H1 (cell line): ENCODE results near the gene PAQR4. TPM values are rescaled to one million over a fixed set of nuclear protein-coding genes. Genes with fewer than 3 reads are reported as not detected.

ENCODE experiments used
- CTCF ChIA-PET: fragments of 300-600 bp; sonication (Branson Sonifier 250); formaldehyde crosslinking; loops from one replicate; lab custom pipeline; 2021; ENCODE audit not compliant: partially characterized antibody; lab: Charles Lee
- POLR2A ChIA-PET: fragments of 300-600 bp; sonication (Branson Sonifier 250); formaldehyde crosslinking; loops from one replicate; lab custom pipeline; 2021; ENCODE audit warnings: inconsistent platforms; ENCODE audit not compliant: partially characterized antibody; lab: Charles Lee
- DNase-seq, 2 experiments: peaks; one replicate each; pipeline versions ENCODE4 v3.0.0 to v3.0.0-alpha.2; 2010 to 2022; ENCODE audit warnings: low spot score in 2 of 2, low read depth in 1 of 2, mixed read lengths in 1 of 2
- FAIRE-seq: peaks from 2 replicates; lab custom pipeline; 2011; peaks lifted over from hg19 to GRCh38; lab: Jason Lieb, UNC
- H2AFZ ChIP-seq: 2 replicates; pipeline ENCODE4 v1.8.1; 2012; ENCODE audit warnings: low read length, inconsistent platforms
- H2AK5ac ChIP-seq: 2 replicates; pipeline ENCODE4 v1.6.1; 2013; ENCODE audit warnings: low read depth, low read length
- H2BK120ac ChIP-seq: replicated peaks from 2 replicates; pipeline ENCODE3; 2013; ENCODE audit warnings: low read depth, low read length, inconsistent platforms
- H2BK12ac ChIP-seq: 2 replicates; pipeline ENCODE4 v1.6.1; 2013; ENCODE audit warnings: low read depth, low read length
- H2BK15ac ChIP-seq: 2 replicates; pipeline ENCODE4 v1.6.1; 2013; ENCODE audit warnings: low read length
- H2BK20ac ChIP-seq: 2 replicates; pipeline ENCODE4 v1.6.1; 2013; ENCODE audit warnings: low read length
- H2BK5ac ChIP-seq: 2 replicates; pipeline ENCODE4 v1.6.1; 2013; ENCODE audit warnings: low read depth, low read length
- H3K14ac ChIP-seq: 2 replicates; pipeline ENCODE4 v1.6.1; 2013; ENCODE audit warnings: inconsistent platforms; ENCODE audit not compliant: insufficient read length
- H3K18ac ChIP-seq: 2 replicates; pipeline ENCODE4 v1.6.1; 2013; ENCODE audit warnings: low read length; ENCODE audit errors: extremely low read depth
- H3K23ac ChIP-seq: 2 replicates; pipeline ENCODE4 v1.6.1; 2013; ENCODE audit warnings: inconsistent platforms; ENCODE audit not compliant: insufficient read length
- H3K23me2 ChIP-seq: 2 replicates; pipeline ENCODE4 v1.6.1; 2013; ENCODE audit warnings: low read depth, low read length
- H3K27ac ChIP-seq: 2 replicates; pipeline ENCODE4 v1.6.1; 2011; ENCODE audit warnings: low read depth, low read length, inconsistent platforms
- H3K27me3 ChIP-seq, 4 experiments: replicated peaks in 1 of 4; 1 replicate in 1 of 4; 2 replicates in 3 of 4; pipeline versions ENCODE4 v1.6.1 to v1.8.1; 2011 to 2013; ENCODE audit warnings: low read length in 3 of 4, mild to moderate bottlenecking in 3 of 4, inconsistent platforms in 2 of 4, mixed read lengths in 2 of 4, moderate library complexity in 1 of 4; ENCODE audit not compliant: control insufficient read depth in 3 of 4, insufficient read depth in 3 of 4; ENCODE audit errors: extremely low read depth in 1 of 4
- H3K36me3 ChIP-seq, 4 experiments: 2 replicates each; pipeline versions ENCODE4 v1.6.1 to v1.8.1; 2011 to 2013; ENCODE audit warnings: mild to moderate bottlenecking in 4 of 4, low read length in 3 of 4, moderate library complexity in 2 of 4, control low read depth in 1 of 4, inconsistent platforms in 1 of 4; ENCODE audit not compliant: insufficient read depth in 4 of 4, control insufficient read depth in 2 of 4
- H3K4ac ChIP-seq: replicated peaks from 2 replicates; pipeline ENCODE3; 2013; ENCODE audit warnings: low read length, low read depth, mixed read lengths, inconsistent platforms; ENCODE audit not compliant: insufficient read length
- H3K4me1 ChIP-seq, 4 experiments: replicated peaks in 1 of 4; 1 replicate in 1 of 4; 2 replicates in 3 of 4; pipeline versions ENCODE4 v1.6.1 to v1.8.1; 2011 to 2013; ENCODE audit warnings: low read length in 3 of 4, inconsistent platforms in 2 of 4, mixed read lengths in 1 of 4; ENCODE audit not compliant: insufficient read depth in 4 of 4, control insufficient read depth in 3 of 4
- H3K4me2 ChIP-seq, 2 experiments: 2 replicates each; pipeline versions ENCODE4 v1.6.1 to v1.8.1; 2011 to 2013; ENCODE audit warnings: low read depth in 2 of 2, low read length in 2 of 2, control low read depth in 1 of 2, inconsistent platforms in 1 of 2, mild to moderate bottlenecking in 1 of 2; ENCODE audit not compliant: insufficient read depth in 1 of 2
- H3K4me3 ChIP-seq, 4 experiments: fragments of 200-600, 300-600 bp in 1 of 4; sonication (generic), shearing (Covaris generic), sonication (Bioruptor Twin) in 1 of 4; 2 replicates each; pipeline versions ENCODE4 v1.5.1 to v1.8.1; 2011 to 2016; ENCODE audit warnings: low read length in 4 of 4, low read depth in 3 of 4, control low read depth in 2 of 4, inconsistent platforms in 2 of 4, mild to moderate bottlenecking in 2 of 4, mixed read lengths in 1 of 4, moderate library complexity in 1 of 4; ENCODE audit not compliant: insufficient read depth in 2 of 4; ENCODE audit errors: extremely low read depth in 1 of 4
- H3K56ac ChIP-seq: replicated peaks from 2 replicates; pipeline ENCODE3; 2013; ENCODE audit warnings: low read depth, mild to moderate bottlenecking, mixed read lengths, low read length, inconsistent platforms; ENCODE audit not compliant: insufficient read length
- H3K79me1 ChIP-seq: 2 replicates; pipeline ENCODE4 v1.6.1; 2013; ENCODE audit warnings: low read depth, low read length, control low read depth
- H3K79me2 ChIP-seq, 2 experiments: 2 replicates each; pipeline versions ENCODE4 v1.6.1 to v1.8.1; 2012 to 2013; ENCODE audit warnings: low read length in 2 of 2, mild to moderate bottlenecking in 2 of 2, inconsistent platforms in 1 of 2; ENCODE audit not compliant: insufficient read depth in 2 of 2, control insufficient read depth in 1 of 2
- H3K9ac ChIP-seq, 4 experiments: replicated peaks in 1 of 4; 1 replicate in 1 of 4; 2 replicates in 3 of 4; pipeline versions ENCODE4 v1.6.1 to v1.8.1; 2011 to 2013; ENCODE audit warnings: low read depth in 3 of 4, low read length in 3 of 4, control low read depth in 2 of 4, mild to moderate bottlenecking in 2 of 4, moderate library complexity in 2 of 4, inconsistent platforms in 1 of 4; ENCODE audit errors: extremely low read depth in 1 of 4
- H3K9me3 ChIP-seq, 2 experiments: 2 replicates each; pipeline versions ENCODE4 v1.6.1 to v1.8.1; 2012 to 2013; ENCODE audit warnings: mild to moderate bottlenecking in 2 of 2, moderate library complexity in 2 of 2, control low read depth in 1 of 2, inconsistent platforms in 1 of 2, low read depth in 1 of 2, low read length in 1 of 2, mixed read lengths in 1 of 2; ENCODE audit not compliant: insufficient read depth in 2 of 2
- H4K20me1 ChIP-seq, 2 experiments: replicated peaks in 1 of 2; 2 replicates each; pipeline versions ENCODE3 to v1.8.1; 2011 to 2013; ENCODE audit warnings: inconsistent platforms in 2 of 2, low read length in 2 of 2, mild to moderate bottlenecking in 1 of 2; ENCODE audit not compliant: insufficient read depth in 2 of 2, control insufficient read depth in 1 of 2
- H4K5ac ChIP-seq: 2 replicates; pipeline ENCODE4 v1.6.1; 2013; ENCODE audit warnings: low read length, low read depth, mixed read lengths, inconsistent platforms; ENCODE audit not compliant: insufficient read length
- H4K8ac ChIP-seq: 2 replicates; pipeline ENCODE4 v1.8.0; 2013; ENCODE audit warnings: mild to moderate bottlenecking, moderate library complexity, low read length, inconsistent platforms; ENCODE audit not compliant: insufficient read depth; ENCODE audit errors: extremely low read depth
- H4K91ac ChIP-seq: replicated peaks from 2 replicates; pipeline ENCODE3; 2013; ENCODE audit warnings: low read length, mixed read lengths, inconsistent platforms; ENCODE audit not compliant: insufficient read length
- GTF2F1 ChIP-seq: IDR thresholded peaks from 2 replicates; pipeline ENCODE4 v1.6.1; 2012; ENCODE audit warnings: low read depth, low read length, improper control_type of control experiment, borderline replicate concordance
- KDM5A ChIP-seq: fragments of 200-600 bp; IDR thresholded peaks from 2 replicates; pipeline ENCODE4 v1.7.1; 2012; ENCODE audit warnings: mild to moderate bottlenecking, low read length, inconsistent platforms, mixed read lengths
- SUZ12 ChIP-seq: fragments of 200-600 bp; sonication (generic); IDR thresholded peaks from 2 replicates; pipeline ENCODE4 v1.6.1; 2012; ENCODE audit warnings: mild to moderate bottlenecking, inconsistent platforms, low read length, moderate library complexity, mixed read lengths
- WGBS, 2 experiments: shearing (Covaris generic) in 1 of 2; methylation state at CpG; one replicate each; pipeline versions ENCODE4 v1.1.6 to v1.1.7; 2013 to 2015; ENCODE audit warnings: low lambda C conversion rate in 2 of 2, mixed read lengths in 2 of 2, inconsistent platforms in 1 of 2, low coverage in 1 of 2, missing lambda C conversion rate in 1 of 2; ENCODE audit not compliant: insufficient replicate concordance in 2 of 2, insufficient coverage in 1 of 2, insufficient read length in 1 of 2; ENCODE audit errors: extremely low coverage in 1 of 2, missing lambda C conversion rate in 1 of 2; 5-methylcytosine and 5-hydroxymethylcytosine counted together
- polyA plus RNA-seq, 7 experiments: library from polyadenylated mRNA; depleted of rRNA in 3 of 7; stranded (reverse) in 5 of 7; unstranded in 2 of 7; fragments of >200 nt in 5 of 7; fragments of 200-250 nt in 2 of 7; gene quantifications; 1 replicate in 5 of 7; 2 replicates in 1 of 7; 4 replicates in 1 of 7; pipeline versions ENCODE4 v1.2.1 to v1.2.3, GENCODE V29; 2011 to 2013; ENCODE audit warnings: missing spikeins in 2 of 7, mixed read lengths in 2 of 7
- total RNA-seq: library from RNA; stranded (reverse); fragmentation: NEBNext Ultra II Directional; extraction: Animal tissue kit (Norgen Biotek cat#: 25700); gene quantifications from 2 replicates; pipeline ENCODE4 v1.2.1, GENCODE V29; 2021
- TF ChIP-seq, protein P1 (sequence below), 3 experiments: IDR thresholded peaks; 1 replicate in 2 of 3; 2 replicates in 1 of 3; pipeline versions ENCODE4 v1.5.1 to v1.6.1; 2011; ENCODE audit warnings: low read length in 3 of 3, mild to moderate bottlenecking in 3 of 3, inconsistent platforms in 2 of 3, low read depth in 1 of 3, moderate library complexity in 1 of 3; ENCODE audit not compliant: insufficient read depth in 1 of 3; ENCODE audit errors: control extremely low read depth in 1 of 3

The PAQR4 gene
- total and polyA plus RNA-seq, 2 of the 8 experiments (the other 6 are each of a cell fraction or from before 2014, with no cell fraction given): 28.2 to 34.6 TPM

DNA sequence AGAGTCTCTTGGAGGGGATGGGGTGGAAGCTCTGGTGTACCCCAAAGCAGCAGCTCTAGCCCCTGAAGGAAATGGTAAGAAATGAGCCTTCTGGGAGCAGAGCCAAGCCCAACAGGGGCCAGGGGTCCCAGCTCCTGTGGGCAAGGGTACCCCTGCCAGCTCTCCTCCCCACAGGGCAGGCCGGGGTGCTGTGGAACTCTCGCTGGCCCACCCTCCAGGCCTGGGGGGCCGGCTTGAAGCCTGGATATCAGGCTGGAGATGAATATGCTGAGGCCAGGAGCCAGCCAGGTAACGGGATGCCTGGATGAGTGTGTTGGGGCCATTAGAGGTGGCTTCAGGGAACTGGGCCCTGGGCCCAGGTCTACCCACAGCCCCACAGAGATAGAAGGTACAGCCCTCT lies 31.4 kb downstream of the PAQR4 start:
- no peaks in the 10 kb centered on the region for H3K79me1 ChIP-seq
- H2AFZ ChIP-seq: no peak overlapping the region
- H2BK5ac ChIP-seq: no peak overlapping the region
- H4K5ac ChIP-seq: no peak overlapping the region
- peaks cover 0 to 26% (median 10%) of the 10 kb centered on the region in 4 experiments; a peak in 6 of 7 replicates for H3K4me1 ChIP-seq
- no peaks in the 10 kb centered on the region for H3K27me3 ChIP-seq
- no peak overlapping the region for H4K91ac ChIP-seq
- H3K23ac ChIP-seq: no peak overlapping the region
- no peak overlapping the region for H3K56ac ChIP-seq
- 92% methylated on average over 4 of the region's 4 CpGs; no CpG with 5 or more reads in 1 of the 2 experiments for WGBS, 2 experiments
- H3K9ac ChIP-seq: no peak overlapping the region
- H2BK120ac ChIP-seq: no peak overlapping the region
- no peak overlapping the region for H3K18ac ChIP-seq
- H4K20me1 ChIP-seq: peaks cover 0 to 2% of the 10 kb centered on the region in 2 experiments
- 0 out of 2 replicates have a peak overlapping the region, but pooled peaks have one; percentile 29 for H2BK15ac ChIP-seq
- no peaks in the 10 kb centered on the region for H3K36me3 ChIP-seq
- ChIA-PET CTCF (interaction anchor here (0.9 to 17.3 kb wide), 10 partner anchors 10 to 74 kb away, joined by 3 to 639 read pairs (median 8); partner anchors contain the start of genes BICDL2, CLDN6, CLDN9 and HCFC1R1), POLR2A (interaction anchor here (1.1 to 35.7 kb wide), 9 partner anchors 8 to 97 kb away, joined by 3 to 1808 read pairs (median 11); partner anchors contain the start of genes BICDL2, CLDN6, CLDN9 and HCFC1R1)
- no peak overlapping the region for H3K4ac ChIP-seq
- no peak overlapping the region for H4K8ac ChIP-seq
- no peak overlapping the region for H3K4me2 ChIP-seq
- no peak overlapping the region for H2BK20ac ChIP-seq
- peaks cover 3% of the 10 kb centered on the region for H3K23me2 ChIP-seq
- 0 out of 2 replicates have a peak overlapping the region, but pooled peaks have one; percentile 17 for H2BK12ac ChIP-seq
- FAIRE-seq: no peak
- peak overlapping the region; percentile 70; the same call in 1 of the 2 replicates for H2AK5ac ChIP-seq
- H3K9me3 ChIP-seq: no peaks in the 10 kb centered on the region
- TF ChIP-seq KDM5A (no peak), GTF2F1 (no peak), SUZ12 (no peak)
- TF ChIP-seq, protein P1, sequence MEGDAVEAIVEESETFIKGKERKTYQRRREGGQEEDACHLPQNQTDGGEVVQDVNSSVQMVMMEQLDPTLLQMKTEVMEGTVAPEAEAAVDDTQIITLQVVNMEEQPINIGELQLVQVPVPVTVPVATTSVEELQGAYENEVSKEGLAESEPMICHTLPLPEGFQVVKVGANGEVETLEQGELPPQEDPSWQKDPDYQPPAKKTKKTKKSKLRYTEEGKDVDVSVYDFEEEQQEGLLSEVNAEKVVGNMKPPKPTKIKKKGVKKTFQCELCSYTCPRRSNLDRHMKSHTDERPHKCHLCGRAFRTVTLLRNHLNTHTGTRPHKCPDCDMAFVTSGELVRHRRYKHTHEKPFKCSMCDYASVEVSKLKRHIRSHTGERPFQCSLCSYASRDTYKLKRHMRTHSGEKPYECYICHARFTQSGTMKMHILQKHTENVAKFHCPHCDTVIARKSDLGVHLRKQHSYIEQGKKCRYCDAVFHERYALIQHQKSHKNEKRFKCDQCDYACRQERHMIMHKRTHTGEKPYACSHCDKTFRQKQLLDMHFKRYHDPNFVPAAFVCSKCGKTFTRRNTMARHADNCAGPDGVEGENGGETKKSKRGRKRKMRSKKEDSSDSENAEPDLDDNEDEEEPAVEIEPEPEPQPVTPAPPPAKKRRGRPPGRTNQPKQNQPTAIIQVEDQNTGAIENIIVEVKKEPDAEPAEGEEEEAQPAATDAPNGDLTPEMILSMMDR (IDR thresholded peaks at IDR 0.05; ENCODE audit: control extremely low read depth in 1 of 3, insufficient read depth in 1 of 3, low read depth in 1 of 3, low read length in 3 of 3): no peak
- DNase-seq: no peak
- no peak overlapping the region for H3K14ac ChIP-seq
- H3K4me3 ChIP-seq: no peak overlapping the region
- H3K79me2 ChIP-seq: no peaks in the 10 kb centered on the region
- no peak overlapping the region for H3K27ac ChIP-seq
